ENCODE results near the gene B3GAT2.

B3GAT2 gene, protein sequence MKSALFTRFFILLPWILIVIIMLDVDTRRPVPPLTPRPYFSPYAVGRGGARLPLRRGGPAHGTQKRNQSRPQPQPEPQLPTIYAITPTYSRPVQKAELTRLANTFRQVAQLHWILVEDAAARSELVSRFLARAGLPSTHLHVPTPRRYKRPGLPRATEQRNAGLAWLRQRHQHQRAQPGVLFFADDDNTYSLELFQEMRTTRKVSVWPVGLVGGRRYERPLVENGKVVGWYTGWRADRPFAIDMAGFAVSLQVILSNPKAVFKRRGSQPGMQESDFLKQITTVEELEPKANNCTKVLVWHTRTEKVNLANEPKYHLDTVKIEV

DNA sequence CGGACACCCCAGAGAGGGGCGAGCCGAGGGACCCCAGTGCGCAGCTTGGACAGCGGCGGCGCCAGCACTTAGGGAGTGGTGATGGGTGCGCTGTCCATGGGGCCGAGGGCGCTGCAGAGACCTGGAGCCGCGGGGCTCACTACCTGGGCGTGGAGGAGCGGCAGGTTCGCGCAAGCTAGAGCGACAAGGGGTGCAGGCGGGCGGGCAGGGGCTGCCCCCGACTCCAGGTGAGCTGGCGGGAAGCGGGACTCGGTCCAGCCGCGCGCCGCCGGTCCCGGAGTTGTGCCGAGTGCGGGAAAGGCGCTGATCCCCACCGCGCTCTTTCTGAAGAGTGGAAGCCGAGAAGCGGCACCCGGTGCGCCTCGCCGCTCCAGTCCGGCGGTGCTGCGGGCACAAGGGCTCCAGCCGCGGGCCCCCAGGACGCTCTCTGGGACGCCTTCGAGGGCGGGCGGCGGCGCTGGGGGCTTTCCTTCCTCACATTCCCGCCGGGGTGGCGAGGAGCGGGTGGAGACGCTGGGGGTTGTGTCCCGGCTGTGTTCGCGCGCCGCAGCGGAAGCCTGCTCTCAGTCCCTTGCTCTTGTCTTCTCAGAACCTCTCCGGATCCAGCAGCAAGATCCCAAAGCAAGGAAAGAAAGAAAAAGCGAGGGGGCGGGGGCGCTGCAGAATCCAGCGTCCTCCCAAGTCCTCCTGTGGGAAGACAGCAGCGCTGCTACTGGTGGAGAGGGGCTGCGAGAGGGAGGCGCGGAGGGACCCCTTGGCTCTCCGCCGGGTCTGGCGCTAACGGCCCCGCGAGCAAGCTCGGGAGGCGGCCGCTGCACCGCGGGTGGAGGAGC lies at the start of gene B3GAT2:
Gene B3GAT2, minus strand, starts transcription at position 610 of the 833 bp plus-strand sequence. CDS start 631 bp downstream, outside the sequence.
- TF ChIP-seq, protein P1, sequence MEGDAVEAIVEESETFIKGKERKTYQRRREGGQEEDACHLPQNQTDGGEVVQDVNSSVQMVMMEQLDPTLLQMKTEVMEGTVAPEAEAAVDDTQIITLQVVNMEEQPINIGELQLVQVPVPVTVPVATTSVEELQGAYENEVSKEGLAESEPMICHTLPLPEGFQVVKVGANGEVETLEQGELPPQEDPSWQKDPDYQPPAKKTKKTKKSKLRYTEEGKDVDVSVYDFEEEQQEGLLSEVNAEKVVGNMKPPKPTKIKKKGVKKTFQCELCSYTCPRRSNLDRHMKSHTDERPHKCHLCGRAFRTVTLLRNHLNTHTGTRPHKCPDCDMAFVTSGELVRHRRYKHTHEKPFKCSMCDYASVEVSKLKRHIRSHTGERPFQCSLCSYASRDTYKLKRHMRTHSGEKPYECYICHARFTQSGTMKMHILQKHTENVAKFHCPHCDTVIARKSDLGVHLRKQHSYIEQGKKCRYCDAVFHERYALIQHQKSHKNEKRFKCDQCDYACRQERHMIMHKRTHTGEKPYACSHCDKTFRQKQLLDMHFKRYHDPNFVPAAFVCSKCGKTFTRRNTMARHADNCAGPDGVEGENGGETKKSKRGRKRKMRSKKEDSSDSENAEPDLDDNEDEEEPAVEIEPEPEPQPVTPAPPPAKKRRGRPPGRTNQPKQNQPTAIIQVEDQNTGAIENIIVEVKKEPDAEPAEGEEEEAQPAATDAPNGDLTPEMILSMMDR (IDR thresholded peaks at IDR 0.05; ENCODE audit: low read depth, low read length), result no peak
- peak within 1 kb of the TSS; percentile 44 for H3K4me3 ChIP-seq (ENCODE audit: low read depth, low read length)

DNA sequence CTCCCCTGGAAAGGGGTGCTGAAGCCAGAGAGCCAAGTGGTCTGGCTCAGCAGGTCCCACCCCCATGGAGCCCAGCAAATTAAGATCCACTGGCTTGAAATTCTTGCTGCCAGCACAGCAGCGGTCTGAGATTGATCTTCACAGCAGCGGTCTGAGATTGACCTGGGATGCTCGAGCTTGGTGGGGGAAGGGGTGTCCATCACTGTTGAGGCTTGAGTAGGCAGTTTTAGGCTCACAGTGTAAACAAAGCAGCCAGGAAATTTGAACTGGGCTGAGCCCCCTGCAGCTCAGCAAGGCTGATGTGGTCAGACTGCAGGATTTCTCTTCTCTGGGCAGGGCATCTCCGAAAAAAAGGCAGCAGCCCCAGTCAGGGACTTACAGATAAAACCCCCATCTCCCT lies 41.3 kb upstream of the B3GAT2 start:
- no peak overlapping the region for H3K4me3 ChIP-seq (ENCODE audit: low read depth, low read length)
- TF ChIP-seq, protein P1 (IDR thresholded peaks at IDR 0.05; ENCODE audit: low read depth, low read length), result no peak

DNA sequence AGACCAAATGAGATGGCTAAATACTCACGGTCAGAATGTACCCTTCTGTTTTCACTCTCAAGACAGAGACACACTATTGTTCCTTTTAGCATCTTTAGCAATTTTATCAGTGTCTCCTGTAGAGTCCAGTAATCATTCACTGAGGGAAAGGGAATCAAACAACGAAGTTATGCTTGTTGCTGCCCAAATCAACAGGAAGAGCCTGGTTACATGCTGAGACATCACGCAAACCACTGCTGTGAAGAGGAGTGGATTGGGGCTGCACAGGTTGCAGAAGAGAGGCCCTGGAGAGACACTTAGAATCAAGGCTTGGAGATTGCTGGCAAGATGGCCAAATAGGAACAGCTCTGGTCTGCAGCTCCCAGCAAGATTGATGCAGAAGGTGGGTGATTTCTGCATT lies 40.5 kb upstream of the B3GAT2 start:
- TF ChIP-seq, protein P1 (IDR thresholded peaks at IDR 0.05; ENCODE audit: low read depth, low read length), result no peak
- H3K4me3 ChIP-seq (ENCODE audit: low read depth, low read length), result no peak overlapping the region

DNA sequence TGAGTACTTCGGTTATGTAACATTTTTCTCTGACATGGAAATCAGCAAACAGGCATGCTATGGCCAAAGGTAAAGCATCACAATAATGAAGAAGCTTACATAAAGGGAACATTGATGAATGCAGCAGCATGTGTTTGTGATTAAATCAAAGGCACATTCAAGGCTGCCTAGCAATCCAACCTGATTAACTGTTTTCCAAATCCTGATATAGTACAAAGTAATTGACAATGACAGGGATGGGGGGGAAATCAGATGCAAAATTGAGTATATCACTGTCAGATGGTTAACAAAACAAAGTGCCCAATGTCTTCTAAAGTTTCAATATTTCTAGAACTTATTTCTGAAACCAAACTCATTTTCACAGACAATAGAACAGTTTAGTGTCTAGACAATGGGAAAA lies 39.2 kb upstream of the B3GAT2 start:
- TF ChIP-seq, protein P1 (IDR thresholded peaks at IDR 0.05; ENCODE audit: low read depth, low read length), result no peak
- H3K4me3 ChIP-seq (ENCODE audit: low read depth, low read length), result no peak overlapping the region

DNA sequence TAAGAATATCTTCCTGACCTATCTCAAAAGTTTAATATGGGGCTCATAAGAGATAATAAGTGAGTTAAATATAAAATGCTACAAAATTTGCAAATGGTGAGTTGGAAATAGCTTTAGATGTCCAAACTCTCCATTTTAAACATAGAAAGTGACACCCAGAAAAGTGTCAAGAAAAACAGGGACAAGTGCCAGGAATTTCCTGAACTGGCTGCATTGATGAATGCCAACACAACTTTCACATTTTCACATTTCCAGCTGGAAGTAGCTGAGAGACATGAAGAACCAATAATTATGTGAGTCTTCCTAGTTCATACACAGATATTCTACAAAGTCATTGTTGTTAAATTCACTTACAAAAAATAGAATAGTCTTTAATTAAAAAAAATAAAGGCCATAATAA lies 38.6 kb upstream of the B3GAT2 start:
- TF ChIP-seq, protein P1 (IDR thresholded peaks at IDR 0.05; ENCODE audit: low read depth, low read length), result no peak
- no peak overlapping the region for H3K4me3 ChIP-seq (ENCODE audit: low read depth, low read length)

DNA sequence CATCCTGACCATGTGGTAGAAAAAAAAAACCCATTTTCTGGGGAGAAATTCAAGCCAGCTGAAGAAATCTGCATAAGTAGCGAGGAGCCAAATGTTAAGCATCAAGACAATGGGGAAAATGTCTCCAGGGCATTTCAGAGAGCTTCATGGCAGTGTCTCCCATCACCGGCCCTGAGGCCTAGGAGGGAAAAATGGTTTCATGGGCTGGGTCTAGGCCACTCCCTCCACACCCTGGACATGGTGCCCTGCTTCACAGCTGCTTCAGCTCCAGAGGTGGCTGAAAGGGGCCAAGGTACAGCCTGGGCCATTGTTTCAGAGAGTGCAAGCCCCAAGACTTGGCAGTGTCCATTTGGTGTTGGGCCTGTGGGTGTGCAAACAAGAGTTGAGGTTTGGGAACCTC lies 34.4 kb upstream of the B3GAT2 start:
- no peak overlapping the region for H3K4me3 ChIP-seq (ENCODE audit: low read depth, low read length)
- TF ChIP-seq, protein P1 (IDR thresholded peaks at IDR 0.05; ENCODE audit: low read depth, low read length), result no peak

DNA sequence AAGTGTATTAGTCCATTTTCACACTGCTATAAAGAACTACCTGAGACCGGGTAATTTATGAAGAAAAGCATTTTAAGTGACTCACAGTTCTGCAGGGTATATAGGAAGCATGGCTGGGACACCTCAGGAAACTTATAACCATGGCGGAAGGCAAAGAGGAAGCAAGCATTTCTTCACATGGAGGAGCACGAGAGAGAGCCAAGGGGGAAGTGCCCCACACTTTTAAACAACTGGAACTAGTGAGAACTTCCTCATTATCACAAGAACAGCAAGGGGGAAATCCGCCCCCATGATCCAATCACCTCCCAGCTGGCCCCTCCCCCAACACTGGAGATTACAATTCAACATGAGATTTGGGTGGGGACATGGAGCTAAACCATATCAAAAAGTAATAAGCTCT lies 28.3 kb upstream of the B3GAT2 start:
- TF ChIP-seq, protein P1 (IDR thresholded peaks at IDR 0.05; ENCODE audit: low read depth, low read length), result no peak
- H3K4me3 ChIP-seq (ENCODE audit: low read depth, low read length), result no peak overlapping the region
